Measurements from ENCODE around the gene ADCY3. TPM values are rescaled to one million over a fixed set of nuclear protein-coding genes. Genes with fewer than 3 reads are reported as not detected.

ADCY3 gene
- total and polyA plus RNA-seq, 2 experiments from 2014 or later = 13.8 to 15.0 TPM

DNA sequence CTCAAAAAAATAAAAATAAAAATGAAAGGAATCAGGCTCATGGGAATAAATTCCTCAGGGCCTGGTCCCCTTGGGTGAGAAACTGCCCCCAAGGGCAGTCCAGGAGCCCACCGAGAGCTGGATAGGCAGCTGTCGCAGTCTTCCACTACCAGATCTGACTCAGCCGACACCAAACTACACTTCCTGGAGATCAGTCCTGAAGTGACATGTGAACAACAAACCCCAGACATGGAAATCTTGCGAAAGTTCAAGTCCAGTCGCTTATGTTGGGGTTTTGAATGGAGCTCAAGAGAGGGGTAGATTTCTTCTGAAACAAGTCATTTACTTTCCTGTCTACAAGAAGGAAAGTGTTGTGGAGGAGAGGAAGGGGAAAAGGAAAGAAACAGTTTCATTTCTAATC, 12.9 kb downstream of the ADCY3 start:
- TF ChIP-seq EZH2phosphoT487 (IDR thresholded peaks at IDR 0.05; ENCODE audit: low read depth, severe bottlenecking, unreplicated experiment) (no peak), EZH2 (IDR thresholded peaks at IDR 0.05; ENCODE audit: borderline replicate concordance) (no peak)
- TF ChIP-seq, protein P1, sequence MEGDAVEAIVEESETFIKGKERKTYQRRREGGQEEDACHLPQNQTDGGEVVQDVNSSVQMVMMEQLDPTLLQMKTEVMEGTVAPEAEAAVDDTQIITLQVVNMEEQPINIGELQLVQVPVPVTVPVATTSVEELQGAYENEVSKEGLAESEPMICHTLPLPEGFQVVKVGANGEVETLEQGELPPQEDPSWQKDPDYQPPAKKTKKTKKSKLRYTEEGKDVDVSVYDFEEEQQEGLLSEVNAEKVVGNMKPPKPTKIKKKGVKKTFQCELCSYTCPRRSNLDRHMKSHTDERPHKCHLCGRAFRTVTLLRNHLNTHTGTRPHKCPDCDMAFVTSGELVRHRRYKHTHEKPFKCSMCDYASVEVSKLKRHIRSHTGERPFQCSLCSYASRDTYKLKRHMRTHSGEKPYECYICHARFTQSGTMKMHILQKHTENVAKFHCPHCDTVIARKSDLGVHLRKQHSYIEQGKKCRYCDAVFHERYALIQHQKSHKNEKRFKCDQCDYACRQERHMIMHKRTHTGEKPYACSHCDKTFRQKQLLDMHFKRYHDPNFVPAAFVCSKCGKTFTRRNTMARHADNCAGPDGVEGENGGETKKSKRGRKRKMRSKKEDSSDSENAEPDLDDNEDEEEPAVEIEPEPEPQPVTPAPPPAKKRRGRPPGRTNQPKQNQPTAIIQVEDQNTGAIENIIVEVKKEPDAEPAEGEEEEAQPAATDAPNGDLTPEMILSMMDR (IDR thresholded peaks at IDR 0.05; ENCODE audit: poor library complexity) = no peak
- no peaks in the 10 kb centered on the region for H4K20me1 ChIP-seq (ENCODE audit: insufficient read depth, poor library complexity, severe bottlenecking)
- H3K27ac ChIP-seq = no peak overlapping the region
- no peaks in the 10 kb centered on the region for H3K9me3 ChIP-seq (ENCODE audit: low read depth)
- H3K9me2 ChIP-seq (replicated peaks; ENCODE audit: insufficient read depth) = no peaks in the 10 kb centered on the region
- H3K4me3 ChIP-seq = no peak overlapping the region
- H3K79me2 ChIP-seq = no peaks in the 10 kb centered on the region
- 82% methylated on average over 5 of the region's 5 CpGs for WGBS (ENCODE audit: low lambda C conversion rate, missing lambda C conversion rate)
- H3K36me3 ChIP-seq (replicated peaks; ENCODE audit: insufficient read depth, low read depth) = no peaks in the 10 kb centered on the region
- H2AFZ ChIP-seq = no peak overlapping the region
- H3K27me3 ChIP-seq = no peaks in the 10 kb centered on the region
- no peak overlapping the region for H3K4me2 ChIP-seq
- no peaks in the 10 kb centered on the region for H3K4me1 ChIP-seq (ENCODE audit: insufficient read depth)
- DNase-seq (ENCODE audit: low spot score) = no peak

GRCh38 chr2:24906466-24906865, 13.6 kb downstream of the ADCY3 start:
- Histone ChIP-seq H3K27ac (no peak overlapping the region), H3K9me3 (ENCODE audit: low read depth) (no peaks in the 10 kb centered on the region), H2AFZ (no peak overlapping the region), H3K4me2 (no peak overlapping the region), H3K9me2 (replicated peaks; ENCODE audit: insufficient read depth) (no peaks in the 10 kb centered on the region), H3K79me2 (no peaks in the 10 kb centered on the region), H3K36me3 (replicated peaks; ENCODE audit: insufficient read depth, low read depth) (no peaks in the 10 kb centered on the region), H3K27me3 (no peaks in the 10 kb centered on the region), H4K20me1 (ENCODE audit: insufficient read depth, poor library complexity, severe bottlenecking) (no peaks in the 10 kb centered on the region), H3K4me3 (no peak overlapping the region), H3K4me1 (ENCODE audit: insufficient read depth) (no peaks in the 10 kb centered on the region)
- TF ChIP-seq EZH2phosphoT487 (IDR thresholded peaks at IDR 0.05; ENCODE audit: low read depth, severe bottlenecking, unreplicated experiment) = no peak
- TF ChIP-seq, protein P1 (IDR thresholded peaks at IDR 0.05; ENCODE audit: poor library complexity) = no peak
- TF ChIP-seq EZH2 (IDR thresholded peaks at IDR 0.05; ENCODE audit: borderline replicate concordance) = no peak
- DNase-seq (ENCODE audit: low spot score) = no peak
- 95% methylated on average over 6 of the region's 6 CpGs for WGBS (ENCODE audit: low lambda C conversion rate, missing lambda C conversion rate)

DNA sequence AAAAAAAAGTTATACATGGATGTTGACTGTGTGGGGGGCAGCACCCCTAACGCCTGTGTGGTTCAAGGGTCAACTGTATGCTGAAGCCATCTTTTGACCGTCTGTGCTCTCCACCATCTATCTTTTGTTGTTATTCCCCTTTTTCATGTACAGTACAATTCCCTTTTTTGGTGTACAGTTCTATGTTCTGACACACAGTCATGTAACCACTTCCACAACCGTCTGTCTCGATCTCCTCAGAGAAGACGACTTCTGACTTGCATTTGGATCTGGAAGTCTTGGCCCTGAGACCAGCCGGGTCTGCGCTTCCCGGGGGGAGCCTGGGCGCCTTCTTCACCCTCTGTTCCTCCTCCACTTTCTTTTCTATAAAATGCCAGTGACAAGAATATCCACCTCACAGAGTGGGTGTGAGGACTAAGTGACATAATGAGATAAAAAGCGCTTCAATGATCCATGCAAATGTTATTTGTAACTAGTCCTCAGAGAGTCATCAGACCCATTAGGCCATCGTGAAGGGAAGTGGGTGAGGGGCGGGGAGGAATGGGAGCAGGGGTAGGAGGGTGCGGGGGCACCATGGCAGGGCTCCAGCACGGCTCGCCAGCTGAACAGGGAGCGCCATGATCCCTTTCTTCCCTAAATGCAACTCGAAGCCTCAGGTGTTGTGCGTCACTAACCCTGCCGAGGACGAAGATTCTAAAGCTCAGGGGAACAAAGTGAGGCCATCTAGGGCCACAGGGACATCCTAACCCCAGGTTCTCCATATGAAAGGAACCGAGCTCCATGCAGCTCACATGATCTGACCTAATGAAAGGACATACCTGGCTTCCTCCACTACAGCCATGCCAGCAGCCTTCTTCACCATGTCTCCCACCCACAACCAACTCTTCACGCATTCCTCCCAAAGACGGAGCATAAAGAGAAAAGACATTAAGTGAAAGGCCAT, 16.6 kb downstream of the ADCY3 start:
- TF ChIP-seq, protein P1 (IDR thresholded peaks at IDR 0.05; ENCODE audit: poor library complexity) = no peak
- TF ChIP-seq EZH2phosphoT487 (IDR thresholded peaks at IDR 0.05; ENCODE audit: low read depth, severe bottlenecking, unreplicated experiment) (no peak), EZH2 (IDR thresholded peaks at IDR 0.05; ENCODE audit: borderline replicate concordance) (no peak)
- H3K27ac ChIP-seq = no peak overlapping the region
- H3K27me3 ChIP-seq = no peaks in the 10 kb centered on the region
- H3K4me1 ChIP-seq (ENCODE audit: insufficient read depth) = no peaks in the 10 kb centered on the region
- H4K20me1 ChIP-seq (ENCODE audit: insufficient read depth, poor library complexity, severe bottlenecking) = no peaks in the 10 kb centered on the region
- H3K79me2 ChIP-seq = no peaks in the 10 kb centered on the region
- H3K4me3 ChIP-seq = no peak overlapping the region
- DNase-seq (ENCODE audit: low spot score) = no peak
- H3K36me3 ChIP-seq (replicated peaks; ENCODE audit: insufficient read depth, low read depth) = no peaks in the 10 kb centered on the region
- H2AFZ ChIP-seq = no peak overlapping the region
- H3K9me2 ChIP-seq (replicated peaks; ENCODE audit: insufficient read depth) = no peaks in the 10 kb centered on the region
- no peaks in the 10 kb centered on the region for H3K9me3 ChIP-seq (ENCODE audit: low read depth)
- no peak overlapping the region for H3K4me2 ChIP-seq
- 96% methylated on average over 23 of the region's 23 CpGs for WGBS (ENCODE audit: low lambda C conversion rate, missing lambda C conversion rate)
